Chondrocyte (in vitro differentiated cells): ENCODE data around the gene ITPRIPL1. TPM values are rescaled to one million over a fixed set of nuclear protein-coding genes. Genes with fewer than 3 reads are reported as not detected.

Source experiments
- DNase-seq: peaks from one replicate; pipeline ENCODE4 v3.0.0; 2021; ENCODE audit warnings: mixed read lengths, low spot score
- H3K27ac Mint-ChIP-seq: one replicate; pipeline ENCODE4 v1.8.0; 2021; ENCODE audit warnings: mild to moderate bottlenecking, moderate library complexity, mixed read lengths; ENCODE audit not compliant: unreplicated experiment
- H3K27me3 Mint-ChIP-seq: 2 replicates; pipeline ENCODE4 v1.8.0; 2021; ENCODE audit warnings: low read depth, mixed read lengths
- H3K36me3 Mint-ChIP-seq: 2 replicates; pipeline ENCODE4 v1.8.0; 2021; ENCODE audit warnings: low read depth, mixed read lengths
- H3K4me1 Mint-ChIP-seq: 2 replicates; pipeline ENCODE4 v1.8.0; 2021; ENCODE audit warnings: low read depth, mild to moderate bottlenecking, mixed read lengths
- H3K4me3 Mint-ChIP-seq: one replicate; pipeline ENCODE4 v1.8.0; 2021; ENCODE audit warnings: mild to moderate bottlenecking, moderate library complexity, mixed read lengths; ENCODE audit not compliant: unreplicated experiment
- H3K9me3 Mint-ChIP-seq: 2 replicates; pipeline ENCODE4 v1.8.0; 2021; ENCODE audit warnings: low read depth, mixed read lengths
- total RNA-seq: library from RNA; stranded (reverse); gene quantifications from 3 replicates; pipeline ENCODE4 v1.2.1, GENCODE V29; 2021
- TF ChIP-seq, protein P1 (sequence below): fragments of 200-600 bp; sonication (generic); IDR thresholded peaks from 2 replicates; pipeline ENCODE4 v1.5.0; 2021; ENCODE audit warnings: antibody characterized with exemption, mild to moderate bottlenecking, moderate library complexity

ITPRIPL1 gene
- total RNA-seq, 1 donor from 2014 or later: 2.8 TPM

DNA sequence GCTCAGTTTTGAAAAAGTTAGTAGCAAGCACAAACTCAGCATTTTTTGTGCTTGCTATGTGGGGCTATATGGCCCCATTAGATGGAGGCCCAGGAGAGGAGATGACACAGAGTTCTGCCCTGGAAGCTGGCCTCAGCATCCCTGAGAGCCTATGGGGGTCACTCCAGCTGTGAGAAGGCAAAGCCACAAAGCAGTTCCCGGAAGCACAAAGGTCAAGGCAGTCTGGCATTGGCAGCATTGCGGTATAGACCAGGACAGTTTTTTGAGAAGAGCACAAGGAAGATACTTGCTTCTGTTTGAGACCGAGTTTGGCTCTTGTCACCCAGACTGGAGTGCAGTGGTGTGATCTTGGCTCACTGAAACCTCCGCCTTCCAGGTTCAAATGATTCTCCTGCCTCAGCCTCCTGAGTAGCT lies 7.5 kb upstream of the ITPRIPL1 start:
- no peaks in the 10 kb centered on the region for H3K36me3 Mint-ChIP-seq
- H3K9me3 Mint-ChIP-seq: no peaks in the 10 kb centered on the region
- H3K27me3 Mint-ChIP-seq: peaks cover 8% of the 10 kb centered on the region
- no peak overlapping the region for H3K4me3 Mint-ChIP-seq
- DNase-seq: no peak
- TF ChIP-seq, protein P1, sequence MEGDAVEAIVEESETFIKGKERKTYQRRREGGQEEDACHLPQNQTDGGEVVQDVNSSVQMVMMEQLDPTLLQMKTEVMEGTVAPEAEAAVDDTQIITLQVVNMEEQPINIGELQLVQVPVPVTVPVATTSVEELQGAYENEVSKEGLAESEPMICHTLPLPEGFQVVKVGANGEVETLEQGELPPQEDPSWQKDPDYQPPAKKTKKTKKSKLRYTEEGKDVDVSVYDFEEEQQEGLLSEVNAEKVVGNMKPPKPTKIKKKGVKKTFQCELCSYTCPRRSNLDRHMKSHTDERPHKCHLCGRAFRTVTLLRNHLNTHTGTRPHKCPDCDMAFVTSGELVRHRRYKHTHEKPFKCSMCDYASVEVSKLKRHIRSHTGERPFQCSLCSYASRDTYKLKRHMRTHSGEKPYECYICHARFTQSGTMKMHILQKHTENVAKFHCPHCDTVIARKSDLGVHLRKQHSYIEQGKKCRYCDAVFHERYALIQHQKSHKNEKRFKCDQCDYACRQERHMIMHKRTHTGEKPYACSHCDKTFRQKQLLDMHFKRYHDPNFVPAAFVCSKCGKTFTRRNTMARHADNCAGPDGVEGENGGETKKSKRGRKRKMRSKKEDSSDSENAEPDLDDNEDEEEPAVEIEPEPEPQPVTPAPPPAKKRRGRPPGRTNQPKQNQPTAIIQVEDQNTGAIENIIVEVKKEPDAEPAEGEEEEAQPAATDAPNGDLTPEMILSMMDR: no peak
- H3K27ac Mint-ChIP-seq: no peak overlapping the region
- peaks cover 24% of the 10 kb centered on the region for H3K4me1 Mint-ChIP-seq

- H3K4me3 Mint-ChIP-seq: no peak overlapping the region
- H3K4me1 Mint-ChIP-seq: peaks cover 24% of the 10 kb centered on the region
- no peaks in the 10 kb centered on the region for H3K9me3 Mint-ChIP-seq
- DNase-seq: no peak
- peaks cover 14% of the 10 kb centered on the region for H3K27me3 Mint-ChIP-seq
- H3K27ac Mint-ChIP-seq: no peak overlapping the region
- TF ChIP-seq, protein P1: no peak
- no peaks in the 10 kb centered on the region for H3K36me3 Mint-ChIP-seq
Observed at GRCh38 chr2:96318723-96319122, 6.4 kb upstream of the ITPRIPL1 start.

GRCh38 chr2:96319396-96319795 lies 5.7 kb upstream of the ITPRIPL1 start:
- no peak overlapping the region for H3K27ac Mint-ChIP-seq
- H3K4me3 Mint-ChIP-seq: no peak overlapping the region
- H3K9me3 Mint-ChIP-seq: no peaks in the 10 kb centered on the region
- DNase-seq: no peak
- peaks cover 14% of the 10 kb centered on the region for H3K27me3 Mint-ChIP-seq
- no peaks in the 10 kb centered on the region for H3K36me3 Mint-ChIP-seq
- H3K4me1 Mint-ChIP-seq: peaks cover 24% of the 10 kb centered on the region
- TF ChIP-seq, protein P1: no peak

DNA sequence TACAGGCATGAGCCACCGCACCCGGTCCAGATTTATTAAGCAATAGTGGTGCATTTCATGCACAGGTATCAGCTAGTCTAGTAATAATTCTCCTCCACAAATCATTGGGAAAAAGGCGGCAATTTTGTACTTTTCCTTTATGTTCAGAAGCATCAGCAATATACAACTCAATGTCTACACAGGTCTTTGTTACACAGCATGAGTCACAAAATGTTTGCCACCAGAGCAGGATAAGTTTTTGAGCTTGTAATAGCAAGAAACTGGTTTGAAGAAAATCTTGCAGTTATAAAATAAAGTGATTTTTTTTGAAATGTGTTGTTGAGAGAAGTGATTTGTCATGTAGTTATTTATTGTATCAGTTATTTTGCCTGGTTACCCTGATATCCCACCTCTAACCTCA lies 4.8 kb upstream of the ITPRIPL1 start:
- H3K9me3 Mint-ChIP-seq: no peaks in the 10 kb centered on the region
- no peak overlapping the region for H3K27ac Mint-ChIP-seq
- no peak for DNase-seq
- peaks cover 14% of the 10 kb centered on the region for H3K27me3 Mint-ChIP-seq
- H3K4me1 Mint-ChIP-seq: peaks cover 25% of the 10 kb centered on the region
- TF ChIP-seq, protein P1: no peak
- H3K36me3 Mint-ChIP-seq: no peaks in the 10 kb centered on the region
- no peak overlapping the region for H3K4me3 Mint-ChIP-seq

DNA sequence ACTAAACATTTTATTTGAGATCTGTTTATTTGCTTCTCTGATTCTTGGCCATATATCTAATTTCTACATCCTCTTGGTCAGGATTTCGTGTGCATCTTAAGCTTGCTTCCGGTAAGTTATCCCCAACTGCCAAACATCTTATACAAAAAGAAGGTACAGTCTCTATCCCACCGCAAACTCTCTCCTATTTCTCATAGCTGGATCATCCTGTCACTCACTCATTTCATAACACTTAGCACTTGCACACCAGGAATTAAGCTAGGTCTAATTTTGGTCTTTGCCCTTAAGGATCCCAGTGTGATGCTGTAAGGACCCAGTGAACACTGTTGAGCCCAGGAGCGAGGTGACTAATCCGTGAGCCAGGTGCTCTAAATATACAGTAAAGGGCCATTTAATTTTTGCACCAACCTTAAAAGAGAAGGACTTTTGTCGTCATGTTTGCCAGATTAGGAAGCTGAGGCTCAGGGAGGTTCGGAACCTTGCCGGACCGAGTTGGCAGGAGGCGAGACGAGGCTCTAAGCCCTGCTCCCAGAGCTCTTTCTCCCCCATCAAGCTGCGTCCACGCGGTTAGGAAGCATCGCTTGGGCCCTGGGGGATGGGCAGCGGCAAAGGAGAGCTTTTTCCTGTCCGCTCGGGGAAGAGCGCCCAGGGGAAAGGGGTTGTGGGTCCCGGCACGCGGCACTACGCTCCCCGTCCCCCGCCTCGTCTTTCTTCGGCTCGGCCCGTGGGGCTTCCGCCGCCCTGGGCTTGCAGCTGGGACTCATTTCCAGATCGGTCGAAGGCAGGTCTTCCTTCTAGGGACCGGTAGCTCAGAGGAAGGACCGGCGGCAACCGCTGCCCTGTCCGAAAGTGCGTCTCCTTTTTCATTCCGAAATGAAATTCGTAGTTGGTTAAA lies 4.1 kb upstream of the ITPRIPL1 start:
- TF ChIP-seq, protein P1: no peak
- H3K9me3 Mint-ChIP-seq: no peaks in the 10 kb centered on the region
- no peaks in the 10 kb centered on the region for H3K36me3 Mint-ChIP-seq
- peaks cover 25% of the 10 kb centered on the region for H3K4me1 Mint-ChIP-seq
- H3K27me3 Mint-ChIP-seq: peaks cover 18% of the 10 kb centered on the region
- DNase-seq: no peak
- H3K27ac Mint-ChIP-seq: peak overlapping the region; percentile 17
- peak overlapping the region; percentile 85 for H3K4me3 Mint-ChIP-seq
